OCI-LY1 (cell line): Measurements from ENCODE around the gene CACNA1E.

Experiments used
- EZH2 ChIP-seq: fragments of 200-600 bp; sonication (generic), shearing (Covaris generic); IDR thresholded peaks from 2 replicates; pipeline ENCODE4 v1.8.0; 2017; ENCODE audit warnings: borderline replicate concordance, mixed run types, mild to moderate bottlenecking, antibody characterized with exemption, low read length, moderate library complexity, mixed read lengths
- TF ChIP-seq, protein P1 (sequence below): fragments of 200-600 bp; sonication (generic), shearing (Covaris generic); IDR thresholded peaks from 2 replicates; pipeline ENCODE4 v1.5.1; 2017; ENCODE audit warnings: mild to moderate bottlenecking, antibody characterized with exemption, low read length, moderate library complexity, mixed read lengths

DNA sequence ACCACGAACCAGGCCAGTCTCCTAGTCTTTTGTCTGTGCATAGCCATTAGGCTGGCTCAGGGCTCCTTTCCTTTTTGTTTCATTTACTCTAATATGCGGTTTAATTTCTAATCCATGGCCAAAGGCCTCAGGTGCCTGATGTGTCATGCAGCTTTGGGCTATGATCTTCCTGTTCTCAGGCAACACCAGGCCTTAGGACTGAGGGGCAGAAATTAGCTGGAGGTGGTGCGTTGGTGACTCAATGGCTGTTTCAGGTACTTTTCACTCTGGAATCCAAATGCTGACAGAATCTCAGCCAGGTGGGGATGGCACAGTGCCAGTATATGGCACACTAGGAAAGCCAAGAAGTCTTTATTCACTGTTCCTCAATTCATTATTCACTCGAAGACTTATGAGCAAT lies 105.3 kb downstream of the CACNA1E start:
- TF ChIP-seq, protein P1, sequence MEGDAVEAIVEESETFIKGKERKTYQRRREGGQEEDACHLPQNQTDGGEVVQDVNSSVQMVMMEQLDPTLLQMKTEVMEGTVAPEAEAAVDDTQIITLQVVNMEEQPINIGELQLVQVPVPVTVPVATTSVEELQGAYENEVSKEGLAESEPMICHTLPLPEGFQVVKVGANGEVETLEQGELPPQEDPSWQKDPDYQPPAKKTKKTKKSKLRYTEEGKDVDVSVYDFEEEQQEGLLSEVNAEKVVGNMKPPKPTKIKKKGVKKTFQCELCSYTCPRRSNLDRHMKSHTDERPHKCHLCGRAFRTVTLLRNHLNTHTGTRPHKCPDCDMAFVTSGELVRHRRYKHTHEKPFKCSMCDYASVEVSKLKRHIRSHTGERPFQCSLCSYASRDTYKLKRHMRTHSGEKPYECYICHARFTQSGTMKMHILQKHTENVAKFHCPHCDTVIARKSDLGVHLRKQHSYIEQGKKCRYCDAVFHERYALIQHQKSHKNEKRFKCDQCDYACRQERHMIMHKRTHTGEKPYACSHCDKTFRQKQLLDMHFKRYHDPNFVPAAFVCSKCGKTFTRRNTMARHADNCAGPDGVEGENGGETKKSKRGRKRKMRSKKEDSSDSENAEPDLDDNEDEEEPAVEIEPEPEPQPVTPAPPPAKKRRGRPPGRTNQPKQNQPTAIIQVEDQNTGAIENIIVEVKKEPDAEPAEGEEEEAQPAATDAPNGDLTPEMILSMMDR: no peak
- TF ChIP-seq EZH2: no peak
